ENCODE measurements around the gene GDF11. TPM values are rescaled to one million over a fixed set of nuclear protein-coding genes. Genes with fewer than 3 reads are reported as not detected.

GDF11 gene
- total and polyA plus RNA-seq, 11 donors = 6.9 to 18.2 (median 12.4) TPM

- Histone ChIP-seq H3K4me3 (no peak overlapping the region), H3K36me3 (peaks cover 0 to 80% (median 67%) of the 10 kb centered on the region in 9 donors), H3K9me3 (no peaks in the 10 kb centered on the region), H3K27ac (no peak overlapping the region), H3K4me1 (no peaks in the 10 kb centered on the region), H3K27me3 (no peaks in the 10 kb centered on the region)
- DNase-seq = no peak
- no peak for TF ChIP-seq POLR2A (IDR thresholded peaks at IDR 0.05)
- TF ChIP-seq CTCF (IDR thresholded peaks at IDR 0.05) = no peak
- WGBS, 4 donors = 62 to 72% (median 70%) methylated on average over 6 of the region's 6 CpGs
- intact Hi-C loops (cut with DNase I) = no loop called here
- no peak for ATAC-seq
These were observed 28.8 kb downstream of the GDF11 start for GRCh38 chr12:55771736-55772135.

GRCh38 chr12:55777856-55778255 lies 34.9 kb downstream of the GDF11 start:
- 87 to 97% (median 92%) methylated on average over 3 of the region's 3 CpGs for WGBS, 4 donors
- intact Hi-C loops (cut with DNase I) = no loop called here
- H3K4me1 ChIP-seq = no peaks in the 10 kb centered on the region
- H3K36me3 ChIP-seq = peaks cover 0 to 98% (median 79%) of the 10 kb centered on the region in 9 donors
- no peaks in the 10 kb centered on the region for H3K9me3 ChIP-seq
- no peaks in the 10 kb centered on the region for H3K27me3 ChIP-seq
- no peak overlapping the region for H3K27ac ChIP-seq
- TF ChIP-seq CTCF (IDR thresholded peaks at IDR 0.05) = no peak
- TF ChIP-seq POLR2A (IDR thresholded peaks at IDR 0.05) = no peak
- no peak overlapping the region for H3K4me3 ChIP-seq
- no peak for DNase-seq
- ATAC-seq = no peak

- H3K4me3 ChIP-seq = no peak overlapping the region
- H3K9me3 ChIP-seq = no peaks in the 10 kb centered on the region
- H3K4me1 ChIP-seq = no peaks in the 10 kb centered on the region
- no peak for ATAC-seq
- WGBS, 4 donors = 70 to 82% (median 78%) methylated on average over 2 of the region's 2 CpGs
- peaks cover 0 to 100% (median 97%) of the 10 kb centered on the region in 9 donors for H3K36me3 ChIP-seq
- H3K27ac ChIP-seq = no peak overlapping the region
- intact Hi-C loops (cut with DNase I) = no loop called here
- no peak for TF ChIP-seq POLR2A (IDR thresholded peaks at IDR 0.05)
- no peak for TF ChIP-seq CTCF (IDR thresholded peaks at IDR 0.05)
- no peak for DNase-seq
- H3K27me3 ChIP-seq = no peaks in the 10 kb centered on the region
These were observed 37.8 kb downstream of the GDF11 start for GRCh38 chr12:55780685-55781084.

GRCh38 chr12:55788546-55788945 lies 45.6 kb downstream of the GDF11 start:
- TF ChIP-seq POLR2A (IDR thresholded peaks at IDR 0.05) = no peak
- TF ChIP-seq CTCF (IDR thresholded peaks at IDR 0.05) = no peak
- Histone ChIP-seq H3K4me3 (no peak overlapping the region), H3K4me1 (no peaks in the 10 kb centered on the region), H3K9me3 (no peaks in the 10 kb centered on the region), H3K27me3 (no peaks in the 10 kb centered on the region), H3K36me3 (peaks cover 0 to 100% (median 95%) of the 10 kb centered on the region in 9 donors), H3K27ac (no peak overlapping the region)
- DNase-seq (no peak), ATAC-seq (no peak)
- intact Hi-C loops (cut with DNase I) = loop anchor here in 1 of 10 donors (5.0 kb wide), 1 partner anchor 36 kb away; no protein-coding TSS in a partner anchor
- WGBS, 4 donors = 92 to 96% (median 95%) methylated on average over 7 of the region's 7 CpGs
